ENCODE results near the gene TRIP13. TPM values are rescaled to one million over a fixed set of nuclear protein-coding genes. Genes with fewer than 3 reads are reported as not detected.
"Not testable (repeated sequence)": the region's sequence is repeated elsewhere in the genome, so short reads cannot be mapped to it uniquely, and the experiment has no call there.

The TRIP13 gene
- total RNA-seq, 1 donor from 2014 or later = 7.5 TPM

GRCh38 chr5:921456-922435 lies 29.1 kb downstream of the TRIP13 start:
- DNase-seq = no peak

DNA sequence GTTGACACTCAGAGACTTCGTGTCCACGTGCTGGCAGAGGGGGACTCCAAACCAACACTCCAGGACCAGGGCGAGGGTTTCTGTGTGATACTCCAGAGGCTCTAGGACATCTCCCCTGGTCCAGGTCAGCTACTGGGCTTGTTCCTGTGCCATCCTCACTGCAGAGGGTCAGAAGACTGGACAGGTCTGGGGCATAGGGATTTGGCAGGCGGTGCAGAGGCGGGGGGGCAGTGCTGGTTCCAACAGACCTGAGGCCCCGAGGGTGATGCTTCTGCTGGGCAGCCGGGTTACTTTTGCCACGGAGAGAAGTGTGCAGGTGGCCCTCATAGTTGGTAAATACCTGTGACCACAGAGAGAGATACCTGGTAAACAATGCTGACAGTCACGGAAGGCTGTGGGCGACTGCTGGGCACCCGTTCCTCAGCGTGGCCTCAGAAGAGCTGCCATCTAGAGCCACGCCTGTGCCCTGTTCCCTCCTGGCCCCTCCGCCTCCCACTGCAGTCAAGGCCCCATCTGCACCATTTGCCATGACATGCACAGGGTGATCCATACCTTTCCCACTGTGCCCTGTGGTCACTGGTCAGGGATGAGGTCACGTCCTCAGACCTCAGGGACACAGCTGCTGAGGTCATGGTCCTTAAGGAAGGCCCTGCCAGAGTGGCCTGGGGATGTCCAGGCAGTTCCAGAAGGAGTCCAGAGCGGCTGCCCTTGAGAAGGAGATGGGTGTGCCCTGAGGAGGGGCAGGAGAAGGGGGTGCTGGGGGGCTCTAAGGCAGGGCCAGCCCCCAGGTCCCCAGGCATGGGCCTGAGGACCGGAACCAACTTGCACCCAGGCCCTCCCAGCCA lies 30.0 kb downstream of the TRIP13 start:
- no peak for DNase-seq

DNA sequence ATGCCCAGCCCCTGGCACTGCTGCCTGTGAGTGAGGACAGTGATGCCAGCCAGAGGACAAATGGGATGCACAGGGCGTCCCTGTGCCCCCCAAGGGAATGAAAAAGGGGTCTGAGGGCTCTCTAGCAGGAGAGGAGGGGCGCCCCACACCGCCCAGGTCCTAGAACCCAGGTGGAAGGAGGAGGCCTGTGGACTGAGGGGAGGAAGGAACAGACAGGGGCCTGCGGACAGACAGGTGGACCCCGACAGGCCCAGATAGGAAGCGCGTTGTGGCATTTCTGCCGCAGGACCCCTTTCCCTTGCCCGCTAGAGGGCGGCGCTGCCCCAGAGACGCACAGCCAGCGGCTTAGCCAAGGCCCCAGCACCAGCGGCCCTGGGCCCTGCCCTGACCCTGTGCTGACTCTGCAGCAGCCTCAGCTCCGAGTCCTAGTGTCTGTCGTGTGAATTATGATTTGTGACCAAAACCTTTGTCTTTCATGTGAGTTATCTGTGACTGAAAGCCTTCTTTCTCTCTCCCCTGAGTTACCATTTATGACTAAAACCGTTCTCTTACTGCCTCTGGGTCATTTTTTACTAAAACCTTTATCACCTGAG lies 30.7 kb downstream of the TRIP13 start:
- no peak for DNase-seq

DNA sequence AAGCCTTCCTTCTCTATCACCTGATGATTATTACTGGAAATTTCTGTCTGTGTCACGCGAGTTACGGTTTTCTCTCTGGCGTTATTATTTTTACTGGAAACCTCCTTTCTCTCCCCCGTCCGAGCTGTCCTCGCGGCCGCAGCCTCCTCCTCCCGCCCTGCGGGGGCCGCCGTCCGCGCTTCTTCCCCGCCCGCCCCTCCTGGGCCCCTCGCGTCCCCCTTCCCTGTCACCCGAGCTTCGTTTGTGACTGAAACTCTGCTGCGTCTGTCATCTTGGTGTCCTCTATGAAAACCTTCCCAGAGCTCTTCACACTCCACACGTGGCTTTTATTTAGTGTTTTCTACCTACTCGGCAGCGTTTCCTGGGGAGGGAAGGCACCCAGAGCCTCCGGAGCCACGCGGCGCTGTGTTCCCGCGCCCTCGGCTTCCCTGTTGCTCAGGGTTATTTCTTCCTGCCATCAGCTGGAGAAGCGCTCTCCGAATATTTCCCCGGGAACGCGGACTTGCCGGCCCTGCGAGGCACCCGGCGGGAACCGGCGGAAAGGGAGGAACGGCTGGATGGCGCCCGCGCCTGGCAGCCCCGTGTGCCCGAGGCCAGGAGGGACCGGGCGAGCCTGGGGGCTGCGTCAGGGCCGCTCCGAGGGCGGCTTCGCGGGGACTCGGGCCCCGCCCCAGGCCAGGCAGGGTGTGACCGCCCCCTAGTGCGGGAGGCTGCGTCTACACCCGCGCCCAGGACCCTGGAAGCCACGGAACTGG lies 33.9 kb downstream of the TRIP13 start:
- DNase-seq = no peak

DNA sequence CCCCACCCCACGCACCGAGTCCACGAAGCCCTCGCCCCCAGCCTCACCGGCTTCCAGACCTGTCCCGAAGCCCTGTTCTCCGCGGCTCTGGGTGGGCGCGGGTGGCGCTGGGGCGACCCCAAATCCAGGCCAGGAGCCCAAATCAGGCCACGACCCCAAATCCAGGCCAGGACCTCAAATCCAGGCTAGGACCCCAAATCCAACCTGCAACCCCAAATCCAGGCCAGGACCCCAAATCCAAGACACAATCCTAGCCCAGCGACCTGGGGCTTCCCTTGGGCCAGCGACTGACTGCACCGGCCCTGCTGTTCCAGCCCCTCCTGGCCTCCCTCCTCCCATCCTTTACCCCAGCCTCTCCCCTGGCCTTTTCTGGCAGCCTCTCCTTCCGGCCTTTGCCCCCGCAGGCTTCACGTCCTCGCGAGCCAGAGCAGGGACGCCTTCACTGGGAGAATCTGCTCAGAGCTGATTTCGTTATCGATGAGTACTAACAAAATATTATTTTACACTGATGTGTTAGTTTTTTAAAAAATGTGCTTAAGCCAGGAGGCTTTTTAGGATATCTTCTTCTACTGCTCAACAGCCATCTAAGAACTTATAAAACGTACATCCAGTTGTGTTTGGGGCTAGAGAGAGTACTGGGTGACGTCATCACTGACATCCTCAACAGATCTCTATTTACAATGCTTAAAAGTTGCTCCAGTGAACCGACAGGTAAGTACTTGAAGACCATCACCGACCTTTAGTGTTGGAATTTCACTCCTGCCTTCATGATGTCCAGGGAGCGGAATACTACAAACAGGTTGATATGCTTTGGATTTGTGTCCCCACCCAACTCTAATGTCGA lies 34.7 kb downstream of the TRIP13 start:
- DNase-seq = no peak

GRCh38 chr5:929182-929581 lies 36.5 kb downstream of the TRIP13 start:
- not testable (repeated sequence) for DNase-seq

DNA sequence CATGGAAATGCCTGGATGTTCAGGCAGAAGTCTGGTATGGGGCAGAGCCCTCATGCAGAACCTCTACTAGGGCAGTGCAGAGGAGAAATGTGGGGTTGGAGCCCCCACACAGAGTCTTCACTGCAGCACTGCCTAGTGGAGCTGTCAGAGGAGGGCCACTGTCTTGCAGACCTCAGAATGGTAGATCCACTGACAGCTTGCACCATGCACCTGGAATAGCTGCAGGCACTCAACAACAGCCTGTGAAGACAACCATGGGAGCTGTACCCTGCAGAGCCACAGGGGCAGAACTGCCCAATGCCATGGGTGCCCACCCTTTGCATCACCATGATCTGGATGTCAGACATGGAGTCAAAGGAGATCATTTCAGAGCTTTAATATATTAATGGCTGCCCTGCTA lies 36.9 kb downstream of the TRIP13 start:
- DNase-seq = no peak

GRCh38 chr5:930866-931265 lies 38.2 kb downstream of the TRIP13 start:
- no peak for DNase-seq

- no peak for DNase-seq
These were observed 39.0 kb downstream of the TRIP13 start for GRCh38 chr5:931570-932145.

GRCh38 chr5:932151-932627 lies 39.5 kb downstream of the TRIP13 start:
- no peak for DNase-seq

DNA sequence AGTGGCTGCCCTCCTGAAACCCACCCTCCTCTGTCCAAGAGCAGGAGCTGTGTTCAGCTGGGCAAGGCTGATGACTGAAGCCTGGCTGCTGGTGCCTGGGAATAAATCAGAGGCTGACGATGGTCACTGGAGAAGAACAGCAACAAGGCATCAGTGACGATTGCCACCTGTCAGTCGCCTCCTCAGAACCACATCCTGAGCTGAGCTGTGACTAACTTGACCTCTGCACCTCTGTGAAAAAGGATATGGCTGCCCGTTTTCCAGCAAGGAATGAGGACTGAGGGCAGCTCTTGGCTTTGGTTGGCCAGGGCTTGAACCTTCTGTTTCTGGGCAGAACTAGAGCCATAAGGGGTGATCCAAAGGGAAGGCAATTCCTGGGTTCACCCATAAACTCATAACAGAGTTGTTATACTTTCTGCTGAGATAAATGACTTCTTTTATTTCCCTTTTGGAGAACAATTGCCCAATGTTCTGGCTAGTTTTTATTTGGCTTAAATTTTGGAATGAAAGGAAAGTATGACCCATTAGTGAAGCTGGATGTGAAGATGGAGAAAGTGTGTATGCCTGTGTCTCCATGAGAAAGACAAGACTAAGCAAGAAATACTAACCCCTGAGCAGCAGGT lies 40.1 kb downstream of the TRIP13 start:
- DNase-seq = no peak

DNA sequence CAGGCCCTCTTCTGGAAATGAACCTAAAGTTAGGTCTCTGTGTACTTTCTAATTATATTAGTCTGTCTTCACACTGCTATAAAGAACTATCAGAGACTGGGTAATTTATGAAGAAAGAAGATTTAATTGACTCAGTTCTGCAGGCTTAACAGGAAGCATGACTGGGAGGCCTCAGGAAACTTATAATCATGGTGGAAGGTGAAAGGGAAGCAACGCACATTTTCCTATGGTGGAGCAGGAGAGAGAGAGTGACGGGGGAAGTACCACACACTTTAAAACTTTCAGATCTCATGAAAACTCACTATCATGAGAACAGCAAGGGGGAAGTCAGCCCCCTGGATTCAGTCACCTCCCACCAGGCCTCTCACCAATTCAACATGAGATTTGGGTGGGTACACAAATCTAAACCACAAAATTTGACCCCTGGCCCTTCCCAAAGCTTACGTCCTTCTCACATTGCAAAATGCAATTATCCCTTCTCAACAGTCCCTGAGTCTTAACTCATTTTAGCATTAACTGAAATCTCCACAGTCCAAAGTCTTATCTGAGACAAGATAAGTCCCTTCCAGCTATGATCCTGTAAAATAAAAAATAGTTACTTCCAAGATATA lies 40.7 kb downstream of the TRIP13 start:
- DNase-seq = no peak

GRCh38 chr5:933951-934350 lies 41.3 kb downstream of the TRIP13 start:
- DNase-seq = not testable (repeated sequence)

DNA sequence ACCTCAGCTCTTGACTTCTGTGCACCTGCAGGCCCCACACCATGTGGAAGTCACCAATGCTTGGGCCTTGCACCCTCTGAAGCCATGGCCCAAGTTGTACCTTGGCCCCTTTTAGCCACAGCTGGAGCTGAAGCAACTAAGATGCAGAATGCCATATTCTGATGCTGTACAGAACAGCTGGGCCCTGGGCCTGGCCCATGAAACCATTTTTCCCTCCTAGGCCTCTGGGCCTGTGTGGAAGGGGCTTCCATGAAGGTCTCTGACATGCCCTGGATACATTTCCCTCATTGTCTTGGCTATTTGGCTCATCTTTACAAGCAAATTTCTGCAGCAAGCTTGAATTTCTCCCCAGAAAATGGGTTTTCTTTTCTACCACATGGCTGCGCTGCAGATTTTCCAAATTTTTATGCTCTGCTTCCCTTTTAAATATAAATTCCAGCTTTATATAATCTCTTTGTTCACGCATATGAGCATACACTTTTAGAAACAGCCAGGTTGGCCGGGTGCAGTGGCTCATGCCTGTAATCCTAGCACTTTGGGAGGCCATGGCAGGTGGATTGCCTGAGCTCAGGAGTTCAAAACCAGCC lies 41.8 kb downstream of the TRIP13 start:
- DNase-seq = not testable (repeated sequence)

DNA sequence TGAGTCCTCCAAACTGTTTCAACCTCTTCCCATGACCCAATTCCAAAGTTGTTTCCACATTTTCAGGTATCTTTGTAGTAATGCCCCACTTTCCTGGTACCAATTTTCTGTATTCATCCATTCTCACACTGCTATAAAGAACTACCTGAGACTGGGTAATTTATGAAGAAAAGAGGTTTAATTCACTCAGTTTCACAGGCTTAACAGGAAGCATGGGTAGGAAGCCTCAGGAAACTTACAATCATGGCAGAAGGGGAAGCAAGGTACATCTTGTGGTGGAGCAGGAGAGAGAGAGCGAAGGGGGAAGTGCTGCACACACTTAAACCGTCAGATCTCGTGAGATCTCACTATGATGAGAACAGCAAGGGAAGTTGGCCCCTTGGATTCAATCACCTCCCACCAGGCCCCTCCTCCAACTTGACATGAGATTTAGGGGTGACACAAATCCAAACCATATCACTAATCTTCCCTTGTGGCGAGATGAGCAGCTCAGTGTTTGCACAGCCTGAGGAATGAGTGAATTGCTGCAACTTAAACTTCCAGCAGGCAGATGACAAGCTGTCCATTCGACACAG lies 42.9 kb downstream of the TRIP13 start:
- DNase-seq = no peak

DNA sequence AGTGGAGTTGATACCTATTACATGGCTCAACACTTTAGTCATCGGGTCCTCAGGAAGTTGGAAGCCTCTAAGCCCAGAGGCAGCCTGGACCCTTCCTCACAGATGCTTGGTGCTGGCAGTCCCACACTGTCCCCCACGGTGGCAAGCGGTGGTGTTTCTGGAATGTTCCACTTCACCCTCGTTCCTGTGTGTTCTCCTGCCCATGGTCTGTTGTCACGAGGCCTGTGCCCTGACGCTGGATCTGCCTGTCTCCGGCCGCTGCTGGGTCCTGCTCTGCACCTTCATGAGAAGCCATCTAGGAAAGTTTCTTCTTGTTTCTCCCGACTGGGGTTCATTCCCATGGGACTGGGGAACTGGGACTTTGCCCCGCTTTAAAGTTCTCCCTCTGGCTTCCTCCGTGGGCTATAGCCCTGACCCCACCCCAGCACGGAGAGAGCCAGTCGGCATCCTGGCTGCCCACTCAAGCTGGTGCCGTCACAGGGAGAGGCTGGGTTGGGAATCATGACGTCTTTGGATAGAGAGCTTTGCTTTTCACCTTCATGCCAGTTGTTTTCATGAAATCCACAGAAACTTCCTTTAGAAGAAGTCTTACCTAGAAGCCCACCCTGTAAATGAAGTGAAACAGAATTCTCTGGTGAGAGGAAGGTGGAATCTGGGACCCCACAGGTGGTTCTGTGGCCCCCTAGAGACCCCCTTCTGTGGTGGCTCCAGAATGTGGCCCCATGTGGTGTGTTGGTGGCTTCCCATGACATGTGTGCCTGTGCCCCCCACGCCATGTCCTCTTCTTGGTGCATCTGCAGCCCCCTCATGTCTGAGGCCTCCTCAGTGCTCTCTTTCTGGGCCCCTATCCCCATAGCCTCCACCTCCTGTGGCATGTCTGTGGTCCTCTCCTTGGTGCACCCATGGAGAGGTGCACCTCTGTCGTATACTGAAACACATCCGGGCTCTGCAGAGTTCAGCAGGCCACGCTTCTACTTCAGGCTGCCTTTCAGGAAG lies 43.8 kb downstream of the TRIP13 start:
- DNase-seq = no peak

- no peak for DNase-seq
These were observed 44.7 kb downstream of the TRIP13 start for GRCh38 chr5:937151-937924.

Data from occipital lobe (tissue), 2 donors.